Stimulated activated CD4-positive, alpha-beta T cell treated with anti-CD3 and anti-CD28 coated beads, TNF-alpha, amount 100 ng/mL, for 24 hours (primary cell): ENCODE data around the gene HEMK1.

Experiments
- DNase-seq, 3 experiments: peaks; one replicate each; pipeline ENCODE4 v3.0.0-alpha.2; 2020; ENCODE audit warnings: low read depth in 3 of 3

The HEMK1 gene

GRCh38 chr3:50635066-50635465 lies 65.7 kb downstream of the HEMK1 start:
- no peak for DNase-seq

GRCh38 chr3:50637011-50637410 lies 67.7 kb downstream of the HEMK1 start:
- no peak for DNase-seq

- no peak for DNase-seq
These were observed 68.6 kb downstream of the HEMK1 start for GRCh38 chr3:50637945-50638344.

- no peak for DNase-seq
These were observed 69.8 kb downstream of the HEMK1 start for GRCh38 chr3:50639055-50639494.

- no peak for DNase-seq
These were observed 73.1 kb downstream of the HEMK1 start for GRCh38 chr3:50642382-50642781.

- DNase-seq: no peak
These were observed 75.2 kb downstream of the HEMK1 start for GRCh38 chr3:50644561-50644960.

- no peak for DNase-seq
These were observed 76.1 kb downstream of the HEMK1 start for GRCh38 chr3:50645378-50645777.
